Neural cell (in vitro differentiated cells): ENCODE data around the gene OBSCN. TPM values are rescaled to one million over a fixed set of nuclear protein-coding genes. Genes with fewer than 3 reads are reported as not detected.

Experiments used
- H2AFZ ChIP-seq: fragments of 200-600, 300-800 bp; sonication (generic), shearing (Covaris generic); 2 replicates; pipeline ENCODE4 v1.6.0; 2014; ENCODE audit warnings: low read depth, mild to moderate bottlenecking, antibody characterized with exemption, low read length, moderate library complexity
- H3F3A ChIP-seq: fragments of 200-600 bp; shearing (Covaris generic); 2 replicates; pipeline ENCODE4 v1.6.1; 2016; ENCODE audit warnings: mild to moderate bottlenecking, moderate library complexity, mixed read lengths, antibody characterized with exemption, low read length; ENCODE audit not compliant: insufficient read depth, poor library complexity, severe bottlenecking
- H3K27ac ChIP-seq: fragments of 200-600, 300-800 bp; sonication (generic), shearing (Covaris generic); 2 replicates; pipeline ENCODE4 v1.5.1; 2014; ENCODE audit warnings: mild to moderate bottlenecking, low read length, moderate library complexity
- H3K27me3 ChIP-seq: fragments of 300-800, 200-600 bp; sonication (generic), shearing (Covaris generic); 2 replicates; pipeline ENCODE4 v1.6.0; 2014; ENCODE audit warnings: mild to moderate bottlenecking, low read depth, low read length, moderate library complexity; ENCODE audit not compliant: insufficient read depth
- H3K36me3 ChIP-seq: fragments of 300-800, 200-600 bp; sonication (generic), shearing (Covaris generic); 2 replicates; pipeline ENCODE4 v1.5.1; 2014; ENCODE audit warnings: mild to moderate bottlenecking, antibody characterized with exemption, low read length, moderate library complexity; ENCODE audit not compliant: insufficient read depth
- H3K4me2 ChIP-seq: fragments of 300-800, 200-600 bp; sonication (generic), shearing (Covaris generic); 2 replicates; pipeline ENCODE4 v1.6.0; 2014; ENCODE audit warnings: mild to moderate bottlenecking, low read length
- H3K4me3 ChIP-seq: fragments of 300-800, 200-600 bp; sonication (generic), shearing (Covaris generic); 2 replicates; pipeline ENCODE4 v1.5.1; 2014; ENCODE audit warnings: mild to moderate bottlenecking, low read length, moderate library complexity
- H3K79me2 ChIP-seq: fragments of 200-600 bp; shearing (Covaris generic); replicated peaks from 2 replicates; pipeline ENCODE4 v1.6.0; 2014; ENCODE audit warnings: mild to moderate bottlenecking, low read length, moderate library complexity; ENCODE audit not compliant: insufficient read depth
- H3K9ac ChIP-seq: fragments of 300-800, 200-600 bp; sonication (generic), shearing (Covaris generic); 2 replicates; pipeline ENCODE4 v1.6.1; 2016; ENCODE audit warnings: mild to moderate bottlenecking, low read length, mixed read lengths
- H3K9me2 ChIP-seq: fragments of 200-600 bp; shearing (Covaris generic); 2 replicates; pipeline ENCODE4 v1.6.1; 2016; ENCODE audit warnings: mild to moderate bottlenecking, low read length, mixed read lengths; ENCODE audit not compliant: insufficient read depth
- H3K9me3 ChIP-seq: fragments of 200-600, 300-800 bp; sonication (generic), shearing (Covaris generic); 2 replicates; pipeline ENCODE4 v1.6.1; 2016; ENCODE audit warnings: mild to moderate bottlenecking, mixed run types, low read length, moderate library complexity, mixed read lengths
- H4K20me1 ChIP-seq: fragments of 200-600 bp; shearing (Covaris generic); 2 replicates; pipeline ENCODE4 v1.6.1; 2016; ENCODE audit warnings: mild to moderate bottlenecking, mixed run types; ENCODE audit not compliant: insufficient read depth
- CTCF ChIP-seq: fragments of 450-650 bp; IDR thresholded peaks from 2 replicates; pipeline ENCODE4 v1.5.1; 2014; ENCODE audit warnings: antibody characterized with exemption, mild to moderate bottlenecking, moderate library complexity; ENCODE audit not compliant: poor library complexity, severe bottlenecking
- EP300 ChIP-seq: fragments of 450-650 bp; conservative IDR thresholded peaks from 2 replicates; pipeline ENCODE4 v1.6.1; 2014; ENCODE audit warnings: antibody characterized with exemption, mild to moderate bottlenecking, moderate library complexity; ENCODE audit not compliant: poor library complexity, severe bottlenecking
- EZH2 ChIP-seq: fragments of 200-600, 300-800 bp; shearing (Covaris generic), sonication (generic); IDR thresholded peaks from 2 replicates; pipeline ENCODE4 v1.6.1; 2014; ENCODE audit warnings: antibody characterized with exemption, low read length, borderline replicate concordance, mild to moderate bottlenecking; ENCODE audit not compliant: insufficient read depth, poor library complexity, severe bottlenecking
- MXI1 ChIP-seq: fragments of 450-650 bp; conservative IDR thresholded peaks from 2 replicates; pipeline ENCODE4 v1.6.1; 2014; ENCODE audit warnings: antibody characterized with exemption, mild to moderate bottlenecking; ENCODE audit not compliant: poor library complexity, severe bottlenecking
- POLR2AphosphoS5 ChIP-seq: IDR thresholded peaks from 2 replicates; pipeline ENCODE4 v1.6.1; 2012
- RAD21 ChIP-seq: fragments of 450-650 bp; conservative IDR thresholded peaks from 2 replicates; pipeline ENCODE4 v1.6.1; 2014; ENCODE audit warnings: antibody characterized with exemption, mild to moderate bottlenecking, moderate library complexity
- SMC3 ChIP-seq: fragments of 450-650 bp; conservative IDR thresholded peaks from 2 replicates; pipeline ENCODE4 v1.6.1; 2014; ENCODE audit warnings: antibody characterized with exemption, mild to moderate bottlenecking, moderate library complexity; ENCODE audit not compliant: poor library complexity
- TAF1 ChIP-seq: IDR thresholded peaks from 2 replicates; pipeline ENCODE4 v1.6.1; 2012; ENCODE audit warnings: low read depth
- polyA plus RNA-seq: library from polyadenylated mRNA; depleted of rRNA; stranded (reverse); fragments of >200 nt; gene quantifications from 2 replicates; pipeline ENCODE4 v1.2.3, GENCODE V29; 2014
- TF ChIP-seq, protein P1 (sequence below): IDR thresholded peaks from 2 replicates; pipeline ENCODE4 v1.6.1; 2012; ENCODE audit warnings: borderline replicate concordance

Gene OBSCN
- polyA plus RNA-seq, 1 donor from 2014 or later: 7.2 TPM

GRCh38 chr1:228371741-228372182 is 163.9 kb downstream of the OBSCN start:
- no peak overlapping the region for H3K9ac ChIP-seq
- TF ChIP-seq MXI1 (no peak), TAF1 (no peak)
- TF ChIP-seq, protein P1, sequence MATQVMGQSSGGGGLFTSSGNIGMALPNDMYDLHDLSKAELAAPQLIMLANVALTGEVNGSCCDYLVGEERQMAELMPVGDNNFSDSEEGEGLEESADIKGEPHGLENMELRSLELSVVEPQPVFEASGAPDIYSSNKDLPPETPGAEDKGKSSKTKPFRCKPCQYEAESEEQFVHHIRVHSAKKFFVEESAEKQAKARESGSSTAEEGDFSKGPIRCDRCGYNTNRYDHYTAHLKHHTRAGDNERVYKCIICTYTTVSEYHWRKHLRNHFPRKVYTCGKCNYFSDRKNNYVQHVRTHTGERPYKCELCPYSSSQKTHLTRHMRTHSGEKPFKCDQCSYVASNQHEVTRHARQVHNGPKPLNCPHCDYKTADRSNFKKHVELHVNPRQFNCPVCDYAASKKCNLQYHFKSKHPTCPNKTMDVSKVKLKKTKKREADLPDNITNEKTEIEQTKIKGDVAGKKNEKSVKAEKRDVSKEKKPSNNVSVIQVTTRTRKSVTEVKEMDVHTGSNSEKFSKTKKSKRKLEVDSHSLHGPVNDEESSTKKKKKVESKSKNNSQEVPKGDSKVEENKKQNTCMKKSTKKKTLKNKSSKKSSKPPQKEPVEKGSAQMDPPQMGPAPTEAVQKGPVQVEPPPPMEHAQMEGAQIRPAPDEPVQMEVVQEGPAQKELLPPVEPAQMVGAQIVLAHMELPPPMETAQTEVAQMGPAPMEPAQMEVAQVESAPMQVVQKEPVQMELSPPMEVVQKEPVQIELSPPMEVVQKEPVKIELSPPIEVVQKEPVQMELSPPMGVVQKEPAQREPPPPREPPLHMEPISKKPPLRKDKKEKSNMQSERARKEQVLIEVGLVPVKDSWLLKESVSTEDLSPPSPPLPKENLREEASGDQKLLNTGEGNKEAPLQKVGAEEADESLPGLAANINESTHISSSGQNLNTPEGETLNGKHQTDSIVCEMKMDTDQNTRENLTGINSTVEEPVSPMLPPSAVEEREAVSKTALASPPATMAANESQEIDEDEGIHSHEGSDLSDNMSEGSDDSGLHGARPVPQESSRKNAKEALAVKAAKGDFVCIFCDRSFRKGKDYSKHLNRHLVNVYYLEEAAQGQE: no peak
- no peaks in the 10 kb centered on the region for H3F3A ChIP-seq
- no peak overlapping the region for H2AFZ ChIP-seq
- H3K9me2 ChIP-seq: no peaks in the 10 kb centered on the region
- H4K20me1 ChIP-seq: no peaks in the 10 kb centered on the region
- no peaks in the 10 kb centered on the region for H3K36me3 ChIP-seq
- H3K4me2 ChIP-seq: no peak overlapping the region
- H3K27me3 ChIP-seq: no peaks in the 10 kb centered on the region
- no peak overlapping the region for H3K27ac ChIP-seq
- H3K79me2 ChIP-seq: no peaks in the 10 kb centered on the region
- H3K9me3 ChIP-seq: no peaks in the 10 kb centered on the region
- H3K4me3 ChIP-seq: no peak overlapping the region

DNA sequence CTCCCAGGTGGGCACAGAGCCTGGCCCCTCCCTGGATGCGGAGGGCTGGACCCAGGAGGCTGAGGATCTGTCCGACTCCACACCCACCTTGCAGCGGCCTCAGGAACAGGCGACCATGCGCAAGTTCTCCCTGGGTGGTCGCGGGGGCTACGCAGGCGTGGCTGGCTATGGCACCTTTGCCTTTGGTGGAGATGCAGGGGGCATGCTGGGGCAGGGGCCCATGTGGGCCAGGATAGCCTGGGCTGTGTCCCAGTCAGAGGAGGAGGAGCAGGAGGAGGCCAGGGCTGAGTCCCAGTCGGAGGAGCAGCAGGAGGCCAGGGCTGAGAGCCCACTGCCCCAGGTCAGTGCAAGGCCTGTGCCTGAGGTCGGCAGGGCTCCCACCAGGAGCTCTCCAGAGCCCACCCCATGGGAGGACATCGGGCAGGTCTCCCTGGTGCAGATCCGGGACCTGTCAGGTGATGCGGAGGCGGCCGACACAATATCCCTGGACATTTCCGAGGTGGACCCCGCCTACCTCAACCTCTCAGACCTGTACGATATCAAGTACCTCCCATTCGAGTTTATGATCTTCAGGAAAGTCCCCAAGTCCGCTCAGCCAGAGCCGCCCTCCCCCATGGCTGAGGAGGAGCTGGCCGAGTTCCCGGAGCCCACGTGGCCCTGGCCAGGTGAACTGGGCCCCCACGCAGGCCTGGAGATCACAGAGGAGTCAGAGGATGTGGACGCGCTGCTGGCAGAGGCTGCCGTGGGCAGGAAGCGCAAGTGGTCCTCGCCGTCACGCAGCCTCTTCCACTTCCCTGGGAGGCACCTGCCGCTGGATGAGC is 164.5 kb downstream of the OBSCN start:
- Histone ChIP-seq H3K27ac (no peak overlapping the region), H3F3A (no peaks in the 10 kb centered on the region), H3K36me3 (no peaks in the 10 kb centered on the region), H3K4me2 (no peak overlapping the region), H3K79me2 (no peaks in the 10 kb centered on the region), H3K9ac (no peak overlapping the region), H2AFZ (no peak overlapping the region), H3K27me3 (no peaks in the 10 kb centered on the region), H3K9me3 (no peaks in the 10 kb centered on the region), H3K4me3 (no peak overlapping the region), H4K20me1 (no peaks in the 10 kb centered on the region), H3K9me2 (no peaks in the 10 kb centered on the region)
- TF ChIP-seq EZH2: no peak
- no peak for TF ChIP-seq MXI1
- TF ChIP-seq EP300: no peak
- TF ChIP-seq CTCF: no peak
- no peak for TF ChIP-seq TAF1
- TF ChIP-seq POLR2AphosphoS5: no peak
- TF ChIP-seq, protein P1: no peak
- TF ChIP-seq SMC3: no peak
- no peak for TF ChIP-seq RAD21
